ENCODE measurements around the gene NTSR2.
"Not testable (repeated sequence)": the region's sequence is repeated elsewhere in the genome, so short reads cannot be mapped to it uniquely, and the experiment has no call there.

NTSR2 gene

DNA sequence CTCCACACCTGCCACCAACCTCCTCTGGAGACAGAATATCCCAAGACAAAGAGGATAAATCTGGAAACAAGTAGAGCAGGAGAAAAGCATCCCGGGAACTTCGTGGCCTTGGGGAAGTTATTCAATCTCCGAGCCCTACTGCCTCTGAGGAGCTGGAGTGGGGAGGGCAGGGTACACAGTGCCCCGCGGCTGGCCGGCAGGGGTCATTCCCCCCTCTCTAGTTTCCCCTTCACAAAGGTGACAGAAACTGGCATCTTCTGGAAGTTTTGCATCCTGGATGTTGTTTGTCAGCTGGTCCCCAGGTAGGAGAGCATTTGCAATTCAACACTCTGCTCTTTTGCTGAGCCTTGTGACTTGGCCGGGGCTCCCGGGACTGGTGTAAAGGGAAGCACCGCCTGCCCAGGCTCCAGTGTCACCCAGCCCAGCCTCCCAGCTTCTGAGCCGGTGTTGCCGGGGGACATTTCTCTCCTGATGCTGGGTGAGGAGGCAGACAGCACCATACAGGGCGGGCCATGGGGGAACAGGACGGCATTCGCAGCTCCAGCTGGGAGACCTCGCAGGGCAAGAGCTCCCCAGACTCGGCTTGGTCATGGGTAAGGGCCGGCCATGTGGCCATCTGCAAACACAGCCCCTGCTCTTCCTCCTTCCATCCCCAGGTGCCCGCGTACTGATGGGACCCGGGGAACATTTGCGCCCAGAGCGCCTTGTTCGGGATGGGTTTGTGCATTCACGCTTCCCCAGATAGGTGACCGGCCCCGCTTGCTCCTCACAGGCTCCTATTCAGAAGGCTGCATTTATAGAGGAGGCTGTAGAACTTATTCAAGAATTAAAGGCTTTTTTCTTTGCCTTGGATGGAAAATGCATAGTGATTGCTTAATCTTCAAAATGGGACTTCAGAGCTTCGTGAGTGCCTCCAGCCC lies 7.4 kb upstream of the NTSR2 start:
- H3K27ac Mint-ChIP-seq = no peak overlapping the region
- H3K4me3 Mint-ChIP-seq = no peak overlapping the region
- H3K27me3 Mint-ChIP-seq = peaks cover 22% of the 10 kb centered on the region
- no peaks in the 10 kb centered on the region for H3K36me3 Mint-ChIP-seq
- H3K4me1 Mint-ChIP-seq (ENCODE audit: low read depth) = peaks cover 6% of the 10 kb centered on the region
- no peaks in the 10 kb centered on the region for H3K9me3 Mint-ChIP-seq (ENCODE audit: low read depth)

DNA sequence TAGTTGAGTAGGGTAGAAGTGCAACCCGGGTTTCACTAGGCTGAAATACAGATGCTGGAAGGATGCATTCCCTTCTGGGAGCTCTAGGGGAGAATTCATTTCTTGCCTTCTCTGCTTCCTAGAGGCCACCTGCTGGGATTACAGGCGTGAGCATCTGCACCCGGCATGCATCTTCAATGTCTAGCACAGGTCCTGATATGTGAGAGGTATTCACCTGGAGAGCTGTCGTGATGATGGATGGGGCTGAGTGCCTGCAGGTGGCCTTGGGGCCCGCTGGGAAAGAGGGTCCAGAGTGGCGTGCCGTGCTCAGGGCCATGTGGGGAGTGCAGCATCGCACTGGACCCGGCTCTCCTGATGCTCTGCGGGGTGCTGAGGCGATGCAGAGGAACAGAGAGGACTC lies 6.6 kb upstream of the NTSR2 start:
- H3K27me3 Mint-ChIP-seq = peaks cover 22% of the 10 kb centered on the region
- no peaks in the 10 kb centered on the region for H3K36me3 Mint-ChIP-seq
- H3K4me1 Mint-ChIP-seq (ENCODE audit: low read depth) = peaks cover 3% of the 10 kb centered on the region
- no peaks in the 10 kb centered on the region for H3K9me3 Mint-ChIP-seq (ENCODE audit: low read depth)
- H3K27ac Mint-ChIP-seq = no peak overlapping the region
- no peak overlapping the region for H3K4me3 Mint-ChIP-seq

GRCh38 chr2:11675423-11676112 lies 5.6 kb upstream of the NTSR2 start:
- Mint-ChIP-seq H3K9me3 (ENCODE audit: low read depth) (no peaks in the 10 kb centered on the region), H3K27me3 (peaks cover 27% of the 10 kb centered on the region)

DNA sequence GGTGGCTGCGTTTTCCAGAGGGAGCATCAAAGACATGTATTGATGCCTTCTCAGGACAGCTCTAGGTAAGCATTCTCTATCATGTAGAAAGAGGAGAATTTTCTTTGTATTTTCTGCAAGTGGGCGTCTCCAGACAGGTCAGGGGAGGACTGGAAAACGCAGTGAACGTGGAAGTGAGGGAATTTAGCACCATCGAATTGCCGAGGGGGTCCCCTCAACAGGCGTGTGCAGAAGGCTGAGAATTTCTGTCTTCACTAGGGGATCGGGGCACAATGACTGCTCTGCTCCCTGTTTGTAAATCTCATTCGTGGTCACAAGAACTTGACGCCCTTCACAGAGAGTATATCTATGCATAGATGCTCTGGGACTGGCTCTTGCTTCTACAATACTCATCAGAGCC lies 5.0 kb upstream of the NTSR2 start:
- Mint-ChIP-seq H3K4me3 (no peak overlapping the region), H3K36me3 (no peaks in the 10 kb centered on the region), H3K9me3 (ENCODE audit: low read depth) (no peaks in the 10 kb centered on the region), H3K27ac (no peak overlapping the region), H3K4me1 (ENCODE audit: low read depth) (peaks cover 8% of the 10 kb centered on the region), H3K27me3 (peaks cover 32% of the 10 kb centered on the region)

More at GRCh38 chr2:11675423-11676112, 5.6 kb upstream of the NTSR2 start:
- Mint-ChIP-seq H3K27ac (no peak overlapping the region), H3K4me1 (ENCODE audit: low read depth) (peaks cover 3% of the 10 kb centered on the region), H3K4me3 (no peak overlapping the region), H3K36me3 (no peaks in the 10 kb centered on the region)

GRCh38 chr2:11672407-11672806 lies 2.4 kb upstream of the NTSR2 start:
- no peak overlapping the region for H3K4me3 Mint-ChIP-seq
- no peak overlapping the region for H3K27ac Mint-ChIP-seq
- peaks cover 2% of the 10 kb centered on the region for H3K36me3 Mint-ChIP-seq
- peaks cover 40% of the 10 kb centered on the region for H3K27me3 Mint-ChIP-seq
- H3K4me1 Mint-ChIP-seq (ENCODE audit: low read depth) = peaks cover 10% of the 10 kb centered on the region
- H3K9me3 Mint-ChIP-seq (ENCODE audit: low read depth) = no peaks in the 10 kb centered on the region

DNA sequence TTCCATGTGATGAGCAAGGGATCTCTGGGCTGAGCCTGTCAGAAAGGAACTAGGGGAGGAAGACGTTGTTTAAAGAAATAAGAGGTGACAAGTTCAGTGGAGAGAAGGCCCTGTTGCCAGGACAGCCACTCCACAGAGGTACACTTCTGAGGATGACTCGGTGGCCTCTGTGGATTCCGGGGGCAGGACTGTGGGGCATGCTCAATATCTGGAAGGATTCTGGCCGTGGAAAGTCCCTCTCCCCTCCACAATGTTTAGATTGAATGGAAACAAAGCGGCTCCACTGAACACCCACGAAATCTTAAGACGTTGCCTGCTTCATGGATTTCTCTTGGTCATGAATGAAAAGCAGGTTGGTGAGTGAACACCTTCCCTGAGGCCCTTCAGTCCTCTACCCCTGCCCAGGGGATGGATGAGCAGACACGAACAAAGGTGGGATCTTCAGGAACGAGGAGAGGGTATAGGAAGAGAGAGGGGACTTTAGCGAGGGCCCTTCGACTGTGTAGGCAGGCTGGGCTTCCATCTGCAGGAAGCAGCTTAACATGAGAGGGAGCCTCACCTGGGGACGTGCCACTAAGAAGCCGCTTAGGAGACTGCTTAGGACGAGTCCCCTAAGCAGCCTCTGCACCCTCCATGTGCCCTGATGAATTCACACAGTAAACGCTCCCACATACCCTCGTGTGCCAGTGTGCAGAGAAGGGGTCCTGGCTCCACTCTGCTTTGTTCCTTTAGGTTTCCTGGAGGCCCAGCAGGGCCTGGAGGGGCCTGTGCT lies 1.9 kb downstream of the NTSR2 start:
- H3K27ac Mint-ChIP-seq = no peak overlapping the region
- H3K9me3 Mint-ChIP-seq (ENCODE audit: low read depth) = no peaks in the 10 kb centered on the region
- peaks cover 2% of the 10 kb centered on the region for H3K36me3 Mint-ChIP-seq
- H3K4me3 Mint-ChIP-seq = no peak overlapping the region
- H3K27me3 Mint-ChIP-seq = peaks cover 28% of the 10 kb centered on the region
- peaks cover 8% of the 10 kb centered on the region for H3K4me1 Mint-ChIP-seq (ENCODE audit: low read depth)

GRCh38 chr2:11667194-11667593 lies 2.8 kb downstream of the NTSR2 start:
- H3K36me3 Mint-ChIP-seq = peaks cover 2% of the 10 kb centered on the region
- H3K4me1 Mint-ChIP-seq (ENCODE audit: low read depth) = peaks cover 7% of the 10 kb centered on the region
- H3K4me3 Mint-ChIP-seq = no peak overlapping the region
- H3K9me3 Mint-ChIP-seq (ENCODE audit: low read depth) = no peaks in the 10 kb centered on the region
- peaks cover 25% of the 10 kb centered on the region for H3K27me3 Mint-ChIP-seq
- no peak overlapping the region for H3K27ac Mint-ChIP-seq

DNA sequence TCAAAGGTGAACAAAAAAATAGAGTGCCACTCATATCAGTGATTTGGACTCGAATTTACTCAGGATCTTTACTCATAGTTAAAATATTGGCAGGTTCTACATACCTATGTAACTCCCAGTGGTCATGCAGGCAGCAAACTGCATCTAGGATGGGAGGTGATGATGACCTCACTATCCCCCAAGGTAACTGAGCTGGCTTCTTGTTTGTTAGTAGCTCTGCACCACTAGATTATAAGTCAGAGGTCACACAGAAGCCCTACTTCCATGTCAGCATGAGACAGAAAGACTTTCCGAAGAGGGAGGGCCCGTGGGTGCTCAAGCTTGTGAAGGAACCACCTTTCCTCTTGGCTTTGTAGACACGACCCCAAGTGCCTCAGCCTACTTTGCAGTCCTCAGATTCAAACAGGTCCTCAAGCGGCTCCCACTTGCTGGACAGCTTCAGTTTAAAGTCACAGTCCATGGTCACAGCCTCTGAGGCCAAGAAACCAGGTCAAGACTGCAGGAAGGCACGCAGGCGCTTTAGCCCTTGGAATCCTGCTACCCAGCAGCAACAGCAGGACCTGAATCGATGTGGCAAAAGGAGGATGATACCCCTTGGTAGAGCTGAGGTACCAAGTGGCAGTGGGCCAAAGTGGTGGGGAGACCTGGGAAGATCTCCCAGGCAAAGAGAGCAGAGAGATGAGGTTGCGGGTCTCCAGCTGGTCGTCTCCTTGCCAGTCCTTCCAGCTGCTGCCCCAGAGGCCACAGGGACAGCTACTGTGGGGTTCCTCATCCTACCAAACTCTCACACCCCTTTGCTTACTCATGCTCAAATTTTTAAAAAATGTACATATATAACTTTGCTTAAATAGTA lies 4.3 kb downstream of the NTSR2 start:
- no peak overlapping the region for H3K4me3 Mint-ChIP-seq
- no peak overlapping the region for H3K27ac Mint-ChIP-seq
- peaks cover 27% of the 10 kb centered on the region for H3K27me3 Mint-ChIP-seq
- H3K4me1 Mint-ChIP-seq (ENCODE audit: low read depth) = peaks cover 7% of the 10 kb centered on the region
- no peaks in the 10 kb centered on the region for H3K9me3 Mint-ChIP-seq (ENCODE audit: low read depth)
- H3K36me3 Mint-ChIP-seq = peaks cover 4% of the 10 kb centered on the region

- Mint-ChIP-seq H3K4me1 (ENCODE audit: low read depth) (peaks cover 2% of the 10 kb centered on the region), H3K27me3 (peaks cover 20% of the 10 kb centered on the region), H3K4me3 (no peak overlapping the region), H3K27ac (no peak overlapping the region), H3K9me3 (ENCODE audit: low read depth) (no peaks in the 10 kb centered on the region), H3K36me3 (peaks cover 4% of the 10 kb centered on the region)
Observed at GRCh38 chr2:11665028-11665427, 5.0 kb downstream of the NTSR2 start.

GRCh38 chr2:11663427-11663826 lies 6.6 kb downstream of the NTSR2 start:
- H3K4me3 Mint-ChIP-seq = no peak overlapping the region

GRCh38 chr2:11662882-11663281 lies 7.1 kb downstream of the NTSR2 start:
- Mint-ChIP-seq H3K4me3 (no peak overlapping the region), H3K36me3 (peaks cover 2% of the 10 kb centered on the region), H3K9me3 (ENCODE audit: low read depth) (no peaks in the 10 kb centered on the region), H3K4me1 (ENCODE audit: low read depth) (no peaks in the 10 kb centered on the region), H3K27ac (no peak overlapping the region), H3K27me3 (peaks cover 15% of the 10 kb centered on the region)

More at GRCh38 chr2:11663427-11663826, 6.6 kb downstream of the NTSR2 start:
- Mint-ChIP-seq H3K4me1 (ENCODE audit: low read depth) (no peaks in the 10 kb centered on the region), H3K9me3 (ENCODE audit: low read depth) (no peaks in the 10 kb centered on the region), H3K27ac (no peak overlapping the region), H3K27me3 (peaks cover 16% of the 10 kb centered on the region), H3K36me3 (peaks cover 2% of the 10 kb centered on the region)

DNA sequence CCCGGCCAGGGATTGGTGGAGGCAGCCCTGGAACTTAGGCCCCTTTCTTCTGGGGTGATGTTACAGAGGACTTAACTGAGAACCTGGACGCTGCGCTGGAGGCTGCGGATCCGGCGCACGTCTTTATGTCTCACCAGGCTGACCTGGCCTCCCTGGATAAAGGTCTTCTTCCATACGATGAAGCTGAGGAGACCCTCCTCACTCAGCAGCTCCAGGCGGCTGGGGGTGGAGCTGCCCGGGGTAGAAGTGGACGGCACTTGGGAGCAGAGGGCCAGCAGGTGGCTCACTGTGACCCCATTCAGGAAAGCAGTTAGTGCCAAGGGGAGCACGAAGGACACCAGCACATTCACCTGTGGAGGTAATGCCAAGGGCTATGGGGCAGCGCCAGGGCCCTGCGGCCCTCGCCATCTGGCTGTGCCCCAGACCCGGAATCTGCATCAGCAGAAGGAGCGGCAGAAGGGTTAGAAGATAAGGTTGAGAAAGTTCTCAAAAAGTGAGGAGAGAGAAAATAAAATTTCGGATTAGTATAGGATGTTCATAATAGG lies 8.0 kb downstream of the NTSR2 start:
- no peak overlapping the region for H3K4me3 Mint-ChIP-seq

DNA sequence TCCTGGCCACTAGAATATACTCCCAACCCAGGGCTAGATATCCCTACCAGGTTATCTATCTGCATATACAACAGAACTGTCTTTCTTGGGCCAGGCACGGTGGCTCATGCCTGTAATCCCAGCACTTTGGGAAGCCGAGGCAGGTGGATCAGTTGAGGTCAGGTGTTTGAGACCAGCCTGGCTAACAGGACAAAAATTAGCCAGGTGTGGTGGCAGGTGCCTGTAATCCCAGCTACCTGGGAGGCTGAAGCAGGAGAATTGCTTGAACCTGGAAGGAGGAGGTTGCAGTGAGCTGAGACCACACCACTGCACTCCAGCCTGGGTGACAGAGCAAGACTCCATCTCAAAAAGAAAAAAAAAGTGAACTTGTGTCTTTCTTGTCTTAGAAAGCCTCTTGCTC lies 9.6 kb downstream of the NTSR2 start:
- H3K27ac Mint-ChIP-seq; H3K4me3 Mint-ChIP-seq; H3K9me3 Mint-ChIP-seq (ENCODE audit: low read depth); H3K36me3 Mint-ChIP-seq; H3K4me1 Mint-ChIP-seq (ENCODE audit: low read depth): not testable (repeated sequence)
- peaks cover 12% of the 10 kb centered on the region for H3K27me3 Mint-ChIP-seq

More for the DNA sequence above, 8.0 kb downstream of the NTSR2 start:
- no peaks in the 10 kb centered on the region for H3K4me1 Mint-ChIP-seq (ENCODE audit: low read depth)
- peaks cover 2% of the 10 kb centered on the region for H3K36me3 Mint-ChIP-seq
- H3K27ac Mint-ChIP-seq = no peak overlapping the region
- H3K9me3 Mint-ChIP-seq (ENCODE audit: low read depth) = no peaks in the 10 kb centered on the region
- peaks cover 12% of the 10 kb centered on the region for H3K27me3 Mint-ChIP-seq

DNA sequence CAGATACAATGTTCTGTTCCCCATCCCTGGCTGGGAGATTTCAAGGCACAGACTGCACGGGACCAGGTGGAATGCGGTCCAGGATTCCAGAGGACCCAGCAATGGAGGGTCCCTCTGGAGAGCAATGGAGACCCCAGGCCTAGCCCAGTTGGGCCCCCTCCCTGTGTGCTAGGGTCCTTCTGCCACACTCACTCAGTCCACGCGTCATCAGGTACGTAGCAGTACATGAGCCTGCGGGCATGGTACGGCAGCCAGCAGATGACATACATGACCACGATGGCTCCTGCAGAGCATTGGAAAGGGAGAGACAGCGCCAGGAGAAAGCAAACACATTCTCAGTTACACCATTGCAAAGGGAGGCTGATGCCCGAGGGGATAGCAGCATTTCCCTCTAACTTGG lies 10.1 kb downstream of the NTSR2 start:
- no peaks in the 10 kb centered on the region for H3K4me1 Mint-ChIP-seq (ENCODE audit: low read depth)
- no peak overlapping the region for H3K27ac Mint-ChIP-seq
- no peaks in the 10 kb centered on the region for H3K9me3 Mint-ChIP-seq (ENCODE audit: low read depth)
- no peak overlapping the region for H3K4me3 Mint-ChIP-seq
- peaks cover 2% of the 10 kb centered on the region for H3K36me3 Mint-ChIP-seq
- peaks cover 9% of the 10 kb centered on the region for H3K27me3 Mint-ChIP-seq
